HG03521 (cell line): Measurements from ENCODE around the gene MYO18A.

Source experiments
- ATAC-seq: cut with Tn5 transposase; IDR thresholded peaks from one replicate; pipeline ENCODE4 v1.9.1; 2021; ENCODE audit warnings: mild to moderate bottlenecking, moderate library complexity; ENCODE audit not compliant: unreplicated experiment

Gene MYO18A

GRCh38 chr17:29080965-29081364 is 99.2 kb downstream of the MYO18A start:
- ATAC-seq: no peak

- no peak for ATAC-seq
These were observed 99.9 kb downstream of the MYO18A start for GRCh38 chr17:29080323-29080722.

GRCh38 chr17:29079887-29080286 is 100.3 kb downstream of the MYO18A start:
- ATAC-seq: no peak

GRCh38 chr17:29079433-29079832 is 100.8 kb downstream of the MYO18A start:
- no peak for ATAC-seq

- no peak for ATAC-seq
These were observed 101.8 kb downstream of the MYO18A start for GRCh38 chr17:29078183-29079045.

GRCh38 chr17:29077320-29077719 is 102.9 kb downstream of the MYO18A start:
- no peak for ATAC-seq

GRCh38 chr17:29076722-29077121 is 103.5 kb downstream of the MYO18A start:
- ATAC-seq: no peak

- no peak for ATAC-seq
These were observed 104.1 kb downstream of the MYO18A start for GRCh38 chr17:29076087-29076486.

GRCh38 chr17:29074488-29074887 is 105.7 kb downstream of the MYO18A start:
- ATAC-seq: no peak

GRCh38 chr17:29073520-29073919 is 106.7 kb downstream of the MYO18A start:
- no peak for ATAC-seq

- no peak for ATAC-seq
These were observed 107.2 kb downstream of the MYO18A start for GRCh38 chr17:29073045-29073444.

GRCh38 chr17:29071303-29071702 is 108.9 kb downstream of the MYO18A start:
- ATAC-seq: no peak

- ATAC-seq: no peak
These were observed 109.4 kb downstream of the MYO18A start for GRCh38 chr17:29070781-29071180.

GRCh38 chr17:29070308-29070707 is 109.9 kb downstream of the MYO18A start:
- no peak for ATAC-seq

GRCh38 chr17:29069526-29070041 is 110.6 kb downstream of the MYO18A start:
- no peak for ATAC-seq

GRCh38 chr17:29068818-29069217 is 111.4 kb downstream of the MYO18A start:
- ATAC-seq: no peak

GRCh38 chr17:29066606-29067005 is 113.6 kb downstream of the MYO18A start:
- no peak for ATAC-seq

GRCh38 chr17:29066047-29066446 is 114.2 kb downstream of the MYO18A start:
- no peak for ATAC-seq

- no peak for ATAC-seq
These were observed 116.2 kb downstream of the MYO18A start for GRCh38 chr17:29063992-29064391.

- ATAC-seq: no peak
These were observed 118.0 kb downstream of the MYO18A start for GRCh38 chr17:29062215-29062614.

GRCh38 chr17:29061036-29061435 is 119.2 kb downstream of the MYO18A start:
- ATAC-seq: no peak

GRCh38 chr17:29060475-29060874 is 119.7 kb downstream of the MYO18A start:
- no peak for ATAC-seq

GRCh38 chr17:29059281-29059680 is 120.9 kb downstream of the MYO18A start:
- no peak for ATAC-seq
